ENCODE measurements around the gene DNM3.

- no peak for TF ChIP-seq POLR2A (IDR thresholded peaks at IDR 0.05; ENCODE audit: low read length)
- TF ChIP-seq GATA1 (IDR thresholded peaks at IDR 0.05; ENCODE audit: low read depth, low read length): no peak
Observed at GRCh38 chr1:172137703-172138454, 296.6 kb downstream of the DNM3 start.
